Heart left ventricle (tissue), 16 donors: ENCODE results near the gene WDR90. TPM values are rescaled to one million over a fixed set of nuclear protein-coding genes. Genes with fewer than 3 reads are reported as not detected.

Experiments
- ATAC-seq, 4 donors: fragments of 200-7000 bp; cut with Tn5 transposase; one replicate each; pipeline ENCODE4 v1.9.1; 2020 to 2022; ENCODE audit warnings: moderate library complexity in 4 of 4, mild to moderate bottlenecking in 3 of 4, moderate number of reproducible peaks in 1 of 4
- DNase-seq, 5 donors: peaks; one replicate each; pipeline ENCODE4 v3.0.0-alpha.2; 2020
- H3K27ac ChIP-seq, 12 donors: fragments of 200-600 bp; sonication (generic) in 4 of 12; one replicate each; pipeline versions ENCODE4 v1.5.0 to v1.8.0; 2016 to 2022; ENCODE audit warnings: mild to moderate bottlenecking in 2 of 12
- H3K27me3 ChIP-seq, 9 donors: fragments of 200-600 bp; sonication (generic) in 2 of 9; one replicate each; pipeline versions ENCODE4 v1.5.1 to v1.8.0; 2016 to 2022; ENCODE audit warnings: mild to moderate bottlenecking in 3 of 9
- H3K36me3 ChIP-seq, 9 donors: fragments of 200-600 bp; sonication (generic) in 2 of 9; one replicate each; pipeline versions ENCODE4 v1.5.0 to v1.8.0; 2018 to 2022; ENCODE audit warnings: mild to moderate bottlenecking in 2 of 9
- H3K4me1 ChIP-seq, 12 donors: fragments of 200-600 bp; sonication (generic) in 4 of 12; one replicate each; pipeline versions ENCODE4 v1.5.0 to v1.8.0; 2016 to 2022; ENCODE audit warnings: mild to moderate bottlenecking in 3 of 12
- H3K4me3 ChIP-seq, 12 donors: fragments of 200-600 bp; sonication (generic) in 4 of 12; one replicate each; pipeline versions ENCODE4 v1.5.0 to v1.8.0; 2017 to 2022; ENCODE audit warnings: mild to moderate bottlenecking in 9 of 12, moderate library complexity in 4 of 12
- H3K9me3 ChIP-seq, 12 donors: fragments of 200-600 bp; sonication (generic) in 4 of 12; one replicate each; pipeline versions ENCODE4 v1.5.0 to v1.8.0; 2016 to 2022; ENCODE audit warnings: mild to moderate bottlenecking in 1 of 12
- POLR2A ChIP-seq, 2 donors: fragments of 450-650 bp; IDR thresholded peaks; one replicate each; pipeline ENCODE4 v1.6.1; 2017; ENCODE audit warnings: antibody characterized with exemption in 2 of 2, mild to moderate bottlenecking in 2 of 2, moderate library complexity in 2 of 2
- WGBS, 4 donors: extraction: QIAGEN DNeasy Blood & Tissue Kit in 2 of 4; methylation state at CpG; one replicate each; pipeline versions ENCODE4 v1.1.5 to v1.1.7; 2013 to 2018; 5-methylcytosine and 5-hydroxymethylcytosine counted together
- intact Hi-C, 10 donors: fragments of 100-400 bp; cut with DNase I; formaldehyde crosslinking; loops; one replicate each; pipeline versions ENCODE4 v1.11.1 to v1.14.2; 2022
- polyA plus RNA-seq, 2 donors: library from polyadenylated mRNA; stranded (reverse); fragments of 200-250 nt; gene quantifications; one replicate each; pipeline ENCODE4 v1.2.3, GENCODE V29; 2013
- total RNA-seq, 9 donors: library from RNA; depleted of rRNA in 2 of 9; stranded (reverse); fragments of >200 nt in 2 of 9; fragmentation: NEBNext Ultra II Directional in 3 of 9; extraction: Animal tissue kit (Norgen Biotek cat#: 25700) in 3 of 9; gene quantifications; one replicate each; pipeline versions ENCODE4 v1.1.0 to v1.2.4, GENCODE V29; 2016 to 2023
- TF ChIP-seq, protein P1 (sequence below), 12 donors: fragments of 200-600 bp; sonication (generic) in 4 of 12; IDR thresholded peaks; one replicate each; pipeline versions ENCODE4 v1.5.0 to v1.8.0; 2018 to 2022; ENCODE audit warnings: antibody characterized with exemption in 12 of 12, mild to moderate bottlenecking in 5 of 12
- donor health status: ischemic (EF 13 %, LVEDD 7.1; RV severe dilation, severe dysfunction).
- donor health status: healthy with polysubstance abuse.
- donor health status: DM: no; HTN: yes; CAD: no.
- donor health status: DM: no; HTN: no; CAD: no.
- donor health status: ischemic (EF 25% LVEDD 6.9; RV normal size, moderate dysfunction).
- donor health status: ischemic (EF 25% LVEDD 5.7; RV mildly dilated, moderate dysfunction).
- donor health status: healthy.
- donor health status: DM: yes; HTN: yes; CAD: no.
- donor health status: ischemic (EF 35%, LVEDD 5.7; RV mildly dilated, moderate dysfunction).
- donor health status: nonischemic (EF 11% LVEDD 7.7; RV severe dilation, severe dysfunction).
- donor health status: DM: yes; HTN: yes; CAD: no.
- donor health status: PGD.
- donor health status: ischemic (EF 29% LVEDD 5.4; RV normal size, mild dysfunction).
- donor health status: nonischemic (EF 23%, LVEDD 6.1; RV moderate dilation, normal function).

WDR90 gene
- total and polyA plus RNA-seq, 11 donors, result 3.7 to 17.4 (median 8.6) TPM

DNA sequence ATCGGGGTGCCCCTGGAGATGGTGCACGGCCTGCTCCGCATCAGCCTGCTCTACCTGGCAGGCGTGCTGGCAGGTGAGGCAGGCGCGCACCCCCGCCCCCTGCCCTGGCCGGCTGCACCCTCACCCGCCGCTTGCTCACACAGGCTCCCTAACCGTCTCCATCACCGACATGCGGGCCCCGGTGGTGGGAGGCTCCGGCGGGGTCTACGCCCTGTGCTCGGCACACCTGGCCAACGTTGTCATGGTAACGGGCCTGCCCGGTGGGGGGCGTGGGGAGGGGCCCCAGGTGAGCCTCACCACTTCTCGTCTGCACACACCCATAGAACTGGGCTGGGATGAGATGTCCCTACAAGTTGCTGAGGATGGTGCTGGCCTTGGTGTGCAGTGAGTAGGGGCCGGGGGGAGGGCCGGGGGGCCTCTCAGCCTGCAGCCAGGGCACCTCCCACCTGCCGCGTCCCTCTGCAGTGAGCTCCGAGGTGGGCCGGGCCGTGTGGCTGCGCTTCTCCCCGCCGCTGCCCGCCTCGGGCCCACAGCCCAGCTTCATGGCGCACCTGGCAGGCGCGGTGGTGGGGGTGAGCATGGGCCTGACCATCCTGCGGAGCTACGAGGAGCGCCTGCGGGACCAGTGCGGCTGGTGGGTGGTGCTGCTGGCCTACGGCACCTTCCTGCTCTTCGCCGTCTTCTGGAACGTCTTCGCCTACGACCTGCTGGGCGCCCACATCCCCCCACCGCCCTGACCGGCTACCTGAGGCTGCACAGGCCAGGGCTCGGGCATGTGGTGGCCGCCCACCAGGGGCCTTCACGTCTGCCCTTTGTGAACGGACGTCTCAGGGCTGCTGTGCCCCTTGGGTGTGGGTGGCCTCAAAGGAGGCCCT lies 28.4 kb downstream of the WDR90 start:
- Histone ChIP-seq H3K4me1 (peaks cover 3 to 54% (median 30%) of the 10 kb centered on the region in 12 donors), H3K36me3 (peaks cover 0 to 30% (median 24%) of the 10 kb centered on the region in 9 donors), H3K9me3 (no peaks in the 10 kb centered on the region), H3K27ac (no peak overlapping the region), H3K27me3 (no peaks in the 10 kb centered on the region), H3K4me3 (no peak overlapping the region)
- intact Hi-C loops, result no loop called here
- 61 to 74% (median 67%) methylated on average over 30 to 57 of the region's 57 CpGs for WGBS, 4 donors
- ATAC-seq (no peak), DNase-seq (no peak)
- TF ChIP-seq, protein P1, sequence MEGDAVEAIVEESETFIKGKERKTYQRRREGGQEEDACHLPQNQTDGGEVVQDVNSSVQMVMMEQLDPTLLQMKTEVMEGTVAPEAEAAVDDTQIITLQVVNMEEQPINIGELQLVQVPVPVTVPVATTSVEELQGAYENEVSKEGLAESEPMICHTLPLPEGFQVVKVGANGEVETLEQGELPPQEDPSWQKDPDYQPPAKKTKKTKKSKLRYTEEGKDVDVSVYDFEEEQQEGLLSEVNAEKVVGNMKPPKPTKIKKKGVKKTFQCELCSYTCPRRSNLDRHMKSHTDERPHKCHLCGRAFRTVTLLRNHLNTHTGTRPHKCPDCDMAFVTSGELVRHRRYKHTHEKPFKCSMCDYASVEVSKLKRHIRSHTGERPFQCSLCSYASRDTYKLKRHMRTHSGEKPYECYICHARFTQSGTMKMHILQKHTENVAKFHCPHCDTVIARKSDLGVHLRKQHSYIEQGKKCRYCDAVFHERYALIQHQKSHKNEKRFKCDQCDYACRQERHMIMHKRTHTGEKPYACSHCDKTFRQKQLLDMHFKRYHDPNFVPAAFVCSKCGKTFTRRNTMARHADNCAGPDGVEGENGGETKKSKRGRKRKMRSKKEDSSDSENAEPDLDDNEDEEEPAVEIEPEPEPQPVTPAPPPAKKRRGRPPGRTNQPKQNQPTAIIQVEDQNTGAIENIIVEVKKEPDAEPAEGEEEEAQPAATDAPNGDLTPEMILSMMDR (IDR thresholded peaks at IDR 0.05), result no peak
- no peak for TF ChIP-seq POLR2A (IDR thresholded peaks at IDR 0.05)

DNA sequence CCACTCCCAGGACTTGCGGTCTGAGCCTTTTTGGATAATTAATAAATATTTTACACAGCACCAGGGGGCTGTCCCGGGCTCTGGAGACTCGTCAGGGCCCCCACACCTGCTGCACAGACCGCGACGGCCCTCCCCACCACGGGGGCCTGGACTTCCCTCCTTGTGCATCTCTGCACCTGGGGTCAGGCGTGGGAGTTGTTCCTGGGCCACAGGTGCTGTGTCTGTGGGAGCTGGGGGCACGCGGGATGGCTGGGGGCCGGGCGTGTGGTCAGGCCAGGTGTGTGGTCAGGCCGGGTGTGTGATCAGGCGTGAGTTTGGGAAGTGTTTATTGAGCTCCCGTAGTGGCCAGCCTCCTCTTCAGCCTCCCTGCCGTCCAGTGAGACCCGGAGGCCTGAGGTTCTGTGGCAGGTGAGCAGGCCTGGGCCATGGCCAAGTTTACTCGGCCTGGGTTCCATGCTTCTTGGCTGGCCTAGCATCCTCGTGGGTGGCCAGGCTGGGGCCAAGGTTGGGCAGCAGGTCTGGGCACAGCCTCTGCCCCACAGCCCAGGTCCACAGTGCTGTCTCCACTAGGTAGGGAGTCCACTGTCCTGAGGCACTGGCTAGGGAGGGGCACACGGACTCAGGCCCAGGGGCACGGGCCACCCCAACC lies 29.2 kb downstream of the WDR90 start:
- no peak for TF ChIP-seq POLR2A (IDR thresholded peaks at IDR 0.05)
- TF ChIP-seq, protein P1 (IDR thresholded peaks at IDR 0.05), result no peak
- H3K4me1 ChIP-seq, result peaks cover 7 to 62% (median 38%) of the 10 kb centered on the region in 12 donors

DNA sequence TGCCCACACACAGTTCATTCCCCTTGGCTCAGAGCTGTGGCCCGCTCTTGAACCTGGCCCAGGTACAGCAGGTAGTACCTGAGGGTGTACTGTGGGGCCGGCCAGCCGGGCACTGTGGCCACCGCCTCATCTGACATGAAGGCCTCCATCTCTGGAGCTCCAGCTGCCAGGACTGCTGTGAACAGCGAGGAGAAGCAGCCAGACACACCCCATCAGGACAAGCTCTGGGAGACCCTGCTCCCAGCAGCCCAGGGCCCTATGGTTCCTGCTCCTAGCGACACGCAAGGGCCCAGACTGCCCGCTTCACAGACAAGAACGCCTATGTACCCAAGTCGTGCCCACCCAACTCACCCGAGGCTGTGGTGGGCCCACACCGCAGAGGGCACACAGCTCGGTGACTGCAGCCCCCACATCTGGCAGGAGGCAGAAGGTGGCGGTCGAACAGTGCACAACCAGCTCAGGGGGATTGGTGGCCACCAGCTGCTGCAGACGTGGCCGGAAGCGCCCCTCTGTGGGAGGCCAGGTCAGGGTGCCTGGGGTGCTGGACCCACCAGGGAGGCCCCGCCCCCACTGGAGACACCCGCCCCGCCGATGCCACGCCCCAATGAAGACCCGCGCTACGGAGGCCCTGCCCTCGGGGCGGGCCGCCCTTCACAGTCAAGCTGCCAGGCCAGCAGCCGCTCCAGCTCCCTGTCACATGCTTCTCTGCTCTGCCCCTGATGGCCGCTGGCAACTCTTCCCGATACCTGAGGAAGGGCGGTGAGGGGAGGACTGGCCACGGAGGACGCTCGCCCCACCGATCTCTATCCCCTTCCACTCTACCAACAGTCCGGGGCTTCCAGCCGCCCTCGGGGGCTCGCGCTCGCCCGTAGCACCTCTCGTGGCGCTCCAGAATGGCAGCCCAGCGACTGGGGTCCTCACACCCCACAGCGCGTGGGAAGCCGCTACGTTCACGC lies 30.0 kb downstream of the WDR90 start:
- no peaks in the 10 kb centered on the region for H3K27me3 ChIP-seq
- intact Hi-C loops, result no loop called here
- peaks cover 10 to 65% (median 43%) of the 10 kb centered on the region in 12 donors for H3K4me1 ChIP-seq
- peak; percentile 21 to 49 (median 43) for ATAC-seq
- peaks cover 0 to 24% (median 21%) of the 10 kb centered on the region in 9 donors for H3K36me3 ChIP-seq
- peak in 1 of 2 donors; percentile 8 for TF ChIP-seq POLR2A (IDR thresholded peaks at IDR 0.05)
- TF ChIP-seq, protein P1 (IDR thresholded peaks at IDR 0.05), result no peak
- 23 to 34% (median 25%) methylated on average over 22 to 52 of the region's 52 CpGs for WGBS, 4 donors
- peak; percentile 78 to 89 (median 86) for DNase-seq
- H3K27ac ChIP-seq, result peak overlapping the region in 11 of 12 donors; percentile 82 to 99 (median 92)
- no peaks in the 10 kb centered on the region for H3K9me3 ChIP-seq
- H3K4me3 ChIP-seq, result peak overlapping the region in 11 of 12 donors; percentile 23 to 100 (median 65)

More for the DNA sequence above, 29.2 kb downstream of the WDR90 start:
- Histone ChIP-seq H3K9me3 (no peaks in the 10 kb centered on the region), H3K36me3 (peaks cover 0 to 30% (median 24%) of the 10 kb centered on the region in 9 donors), H3K4me3 (no peak overlapping the region), H3K27me3 (no peaks in the 10 kb centered on the region), H3K27ac (peak overlapping the region in 1 of 12 donors; percentile 96)
- ATAC-seq (no peak), DNase-seq (no peak)
- 76 to 89% (median 81%) methylated on average over 15 to 21 of the region's 21 CpGs for WGBS, 4 donors
- intact Hi-C loops, result no loop called here
